ENCODE measurements around the gene PVR. TPM values are rescaled to one million over a fixed set of nuclear protein-coding genes. Genes with fewer than 3 reads are reported as not detected.

Gene PVR
- total and polyA plus RNA-seq, 7 donors, result 3.0 to 39.4 (median 11.5) TPM

- DNase-seq, result no peak
- TF ChIP-seq POLR2AphosphoS5 (IDR thresholded peaks at IDR 0.05), result no peak
- no peaks in the 10 kb centered on the region for H3K9me3 ChIP-seq
- H3K4me3 ChIP-seq, result no peak overlapping the region
- WGBS, 2 donors, result 89 to 92% methylated on average over 17 of the region's 17 CpGs
- intact Hi-C loops (cut with DNase I), result no loop called here
- H3K27me3 ChIP-seq, result peaks cover 0 to 7% (median 0%) of the 10 kb centered on the region in 3 donors
- H3K27ac ChIP-seq, result no peak overlapping the region
- H3K36me3 ChIP-seq, result no peaks in the 10 kb centered on the region
- no peaks in the 10 kb centered on the region for H3K4me1 ChIP-seq
These were observed 59.0 kb downstream of the PVR start for GRCh38 chr19:44702551-44703176.

- Histone ChIP-seq H3K9me3 (no peaks in the 10 kb centered on the region), H3K27ac (no peak overlapping the region), H3K4me3 (no peak overlapping the region), H3K27me3 (peaks cover 0 to 3% (median 0%) of the 10 kb centered on the region in 3 donors), H3K4me1 (no peaks in the 10 kb centered on the region), H3K36me3 (no peaks in the 10 kb centered on the region)
- intact Hi-C loops (cut with DNase I), result no loop called here
- TF ChIP-seq CTCF (IDR thresholded peaks at IDR 0.05), result no peak
- DNase-seq, result no peak
- 92 to 95% methylated on average over 28 of the region's 28 CpGs for WGBS, 2 donors
These were observed 59.8 kb downstream of the PVR start for GRCh38 chr19:44703336-44704078.

- Histone ChIP-seq H3K9me3 (no peaks in the 10 kb centered on the region), H3K27ac (no peak overlapping the region), H3K27me3 (no peaks in the 10 kb centered on the region), H3K36me3 (no peaks in the 10 kb centered on the region), H3K4me1 (no peaks in the 10 kb centered on the region), H3K4me3 (no peak overlapping the region)
- no peak for DNase-seq
- 96 to 98% methylated on average over 1 of the region's 1 CpG for WGBS, 2 donors
- TF ChIP-seq POLR2A (IDR thresholded peaks at IDR 0.05) (no peak), POLR2AphosphoS5 (IDR thresholded peaks at IDR 0.05) (no peak), CTCF (IDR thresholded peaks at IDR 0.05) (no peak), EP300 (IDR thresholded peaks at IDR 0.05) (no peak)
- intact Hi-C loops (cut with DNase I), result no loop called here
These were observed 61.3 kb downstream of the PVR start for GRCh38 chr19:44704982-44705381.

- no peaks in the 10 kb centered on the region for H3K27me3 ChIP-seq
- intact Hi-C loops (cut with DNase I), result no loop called here
- TF ChIP-seq EP300 (IDR thresholded peaks at IDR 0.05) (no peak), POLR2A (IDR thresholded peaks at IDR 0.05) (no peak)
- no peak overlapping the region for H3K27ac ChIP-seq
- no peak overlapping the region for H3K4me3 ChIP-seq
- H3K36me3 ChIP-seq, result no peaks in the 10 kb centered on the region
- no peak for DNase-seq
- H3K9me3 ChIP-seq, result no peaks in the 10 kb centered on the region
- H3K4me1 ChIP-seq, result no peaks in the 10 kb centered on the region
- WGBS, 2 donors, result 92 to 95% methylated on average over 12 of the region's 12 CpGs
These were observed 61.8 kb downstream of the PVR start for GRCh38 chr19:44705502-44706010.

- H3K27me3 ChIP-seq, result no peaks in the 10 kb centered on the region
- no peaks in the 10 kb centered on the region for H3K4me1 ChIP-seq
- intact Hi-C loops (cut with DNase I), result no loop called here
- no peaks in the 10 kb centered on the region for H3K36me3 ChIP-seq
- no peak overlapping the region for H3K4me3 ChIP-seq
- H3K9me3 ChIP-seq, result no peaks in the 10 kb centered on the region
- DNase-seq, result no peak
- WGBS, 2 donors, result 92 to 95% methylated on average over 6 of the region's 6 CpGs
- TF ChIP-seq POLR2A (IDR thresholded peaks at IDR 0.05) (no peak), EP300 (IDR thresholded peaks at IDR 0.05) (no peak), CTCF (IDR thresholded peaks at IDR 0.05) (no peak)
- no peak overlapping the region for H3K27ac ChIP-seq
These were observed 63.0 kb downstream of the PVR start for GRCh38 chr19:44706506-44707236.

Measured in sigmoid colon (tissue), 7 donors.